Tibial nerve (tissue), 4 donors: ENCODE measurements around the gene ANKRD11. TPM values are rescaled to one million over a fixed set of nuclear protein-coding genes. Genes with fewer than 3 reads are reported as not detected.

ENCODE experiments used
- DNase-seq, 2 donors: peaks; one replicate each; pipeline ENCODE4 v3.0.0-alpha.2; 2019; ENCODE audit warnings: low spot score in 2 of 2
- H3K27ac ChIP-seq, 4 donors: fragments of 200-600 bp; sonication (generic) in 3 of 4; one replicate each; pipeline ENCODE4 v1.5.1; 2017 to 2019; ENCODE audit warnings: mild to moderate bottlenecking in 1 of 4
- H3K27me3 ChIP-seq, 2 donors: fragments of 200-600 bp; sonication (generic) in 1 of 2; one replicate each; pipeline versions ENCODE4 v1.5.1 to v1.6.0; 2017 to 2019
- H3K36me3 ChIP-seq, 3 donors: fragments of 200-600 bp; sonication (generic); one replicate each; pipeline ENCODE4 v1.5.1; 2018 to 2019
- H3K4me1 ChIP-seq, 4 donors: fragments of 200-600 bp; sonication (generic) in 3 of 4; one replicate each; pipeline ENCODE4 v1.5.1; 2017 to 2019
- H3K4me3 ChIP-seq, 4 donors: fragments of 200-600 bp; sonication (generic) in 3 of 4; one replicate each; pipeline ENCODE4 v1.5.1; 2017 to 2019; ENCODE audit warnings: mild to moderate bottlenecking in 1 of 4, moderate library complexity in 1 of 4
- H3K9me3 ChIP-seq, 4 donors: fragments of 200-600 bp; sonication (generic) in 3 of 4; one replicate each; pipeline ENCODE4 v1.5.1; 2017 to 2019
- EP300 ChIP-seq, 2 donors: sonication (generic); formaldehyde crosslinking; IDR thresholded peaks; one replicate each; pipeline ENCODE4 v1.6.1; 2017; ENCODE audit warnings: antibody characterized with exemption in 2 of 2, mild to moderate bottlenecking in 1 of 2
- POLR2A ChIP-seq, 2 donors: fragments of 450-650 bp; IDR thresholded peaks; one replicate each; pipeline ENCODE4 v1.6.1; 2017; ENCODE audit warnings: antibody characterized with exemption in 2 of 2, mild to moderate bottlenecking in 2 of 2, moderate library complexity in 2 of 2
- WGBS, 2 donors: methylation state at CpG; one replicate each; pipeline ENCODE4 v1.1.5; 2018; 5-methylcytosine and 5-hydroxymethylcytosine counted together
- total RNA-seq, 4 donors: library from RNA; depleted of rRNA; stranded (reverse); fragments of >200 nt; gene quantifications; one replicate each; pipeline ENCODE4 v1.1.0, GENCODE V29; 2016
- TF ChIP-seq, protein P1 (sequence below), 5 experiments: fragments of 200-600 bp in 3 of 5; fragments of 450-650 bp in 2 of 5; sonication (generic) in 3 of 5; IDR thresholded peaks; one replicate each; pipeline ENCODE4 v1.5.1; 2016 to 2019; ENCODE audit warnings: antibody characterized with exemption in 5 of 5, mild to moderate bottlenecking in 3 of 5, moderate library complexity in 2 of 5

ANKRD11 gene
- total RNA-seq, 4 donors from 2014 or later: 104 to 177 (median 112) TPM

DNA sequence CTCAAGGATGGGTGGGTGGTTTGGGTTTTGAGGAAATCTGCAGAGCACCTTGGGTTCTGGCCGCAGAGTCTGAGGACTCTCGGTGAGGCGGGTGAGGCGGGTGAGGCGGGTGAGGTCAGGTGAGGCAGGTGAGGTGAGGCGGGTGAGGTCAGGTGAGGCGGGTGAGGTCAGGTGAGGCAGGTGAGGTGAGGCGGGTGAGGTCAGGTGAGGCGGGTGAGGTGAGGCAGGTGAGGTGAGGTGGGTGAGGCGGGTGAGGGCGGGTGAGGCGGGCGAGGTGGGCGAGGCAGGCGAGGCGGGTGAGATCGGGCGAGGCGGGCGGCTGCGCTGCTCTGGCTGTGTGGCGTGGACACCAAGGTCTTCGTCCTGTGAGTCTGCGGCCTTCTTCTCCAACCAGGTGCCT is 46.0 kb upstream of the ANKRD11 start:
- no peak for DNase-seq
- Histone ChIP-seq H3K36me3 (peaks cover 2 to 83% (median 7%) of the 10 kb centered on the region in 3 donors), H3K27me3 (no peaks in the 10 kb centered on the region), H3K4me3 (no peak overlapping the region), H3K27ac (peak overlapping the region in 2 of 4 donors; percentile 53 to 73), H3K4me1 (peaks cover 0 to 19% (median 8%) of the 10 kb centered on the region in 4 donors), H3K9me3 (no peaks in the 10 kb centered on the region)
- WGBS, 2 donors: 92% methylated on average over 24 of the region's 24 CpGs
- TF ChIP-seq, protein P1, sequence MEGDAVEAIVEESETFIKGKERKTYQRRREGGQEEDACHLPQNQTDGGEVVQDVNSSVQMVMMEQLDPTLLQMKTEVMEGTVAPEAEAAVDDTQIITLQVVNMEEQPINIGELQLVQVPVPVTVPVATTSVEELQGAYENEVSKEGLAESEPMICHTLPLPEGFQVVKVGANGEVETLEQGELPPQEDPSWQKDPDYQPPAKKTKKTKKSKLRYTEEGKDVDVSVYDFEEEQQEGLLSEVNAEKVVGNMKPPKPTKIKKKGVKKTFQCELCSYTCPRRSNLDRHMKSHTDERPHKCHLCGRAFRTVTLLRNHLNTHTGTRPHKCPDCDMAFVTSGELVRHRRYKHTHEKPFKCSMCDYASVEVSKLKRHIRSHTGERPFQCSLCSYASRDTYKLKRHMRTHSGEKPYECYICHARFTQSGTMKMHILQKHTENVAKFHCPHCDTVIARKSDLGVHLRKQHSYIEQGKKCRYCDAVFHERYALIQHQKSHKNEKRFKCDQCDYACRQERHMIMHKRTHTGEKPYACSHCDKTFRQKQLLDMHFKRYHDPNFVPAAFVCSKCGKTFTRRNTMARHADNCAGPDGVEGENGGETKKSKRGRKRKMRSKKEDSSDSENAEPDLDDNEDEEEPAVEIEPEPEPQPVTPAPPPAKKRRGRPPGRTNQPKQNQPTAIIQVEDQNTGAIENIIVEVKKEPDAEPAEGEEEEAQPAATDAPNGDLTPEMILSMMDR (IDR thresholded peaks at IDR 0.05): no peak
- no peak for TF ChIP-seq EP300 (IDR thresholded peaks at IDR 0.05)
- no peak for TF ChIP-seq POLR2A (IDR thresholded peaks at IDR 0.05)

DNA sequence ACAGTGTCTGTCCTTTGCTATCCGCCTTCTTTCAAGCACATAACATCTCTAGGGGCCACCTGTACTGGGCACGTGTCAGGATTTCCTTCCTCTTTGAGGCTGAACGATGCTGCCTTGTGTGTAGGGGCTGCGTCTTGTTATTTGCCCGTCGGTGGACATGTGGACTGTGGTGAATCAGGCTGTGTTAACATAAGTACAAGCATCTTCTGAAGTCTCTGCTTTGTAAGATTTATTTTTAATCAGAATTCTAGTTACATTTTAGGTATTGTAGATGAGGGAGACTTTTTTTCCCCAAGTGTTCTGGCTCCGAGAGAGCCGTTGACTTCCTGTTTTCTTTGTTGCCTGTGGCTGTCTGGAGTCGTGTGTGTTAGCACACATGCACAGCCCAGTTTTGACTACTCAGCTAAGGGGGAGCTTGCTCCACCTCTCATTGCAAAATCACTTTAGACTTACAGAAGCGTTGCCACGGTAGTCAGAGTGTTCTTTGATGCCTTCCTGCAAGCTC is 43.9 kb upstream of the ANKRD11 start:
- H3K9me3 ChIP-seq: no peaks in the 10 kb centered on the region
- peaks cover 6 to 86% (median 20%) of the 10 kb centered on the region in 3 donors for H3K36me3 ChIP-seq
- no peaks in the 10 kb centered on the region for H3K27me3 ChIP-seq
- DNase-seq: peak in 1 of 2 donors; percentile 30
- peaks cover 0 to 19% (median 8%) of the 10 kb centered on the region in 4 donors for H3K4me1 ChIP-seq
- no peak overlapping the region for H3K4me3 ChIP-seq
- WGBS, 2 donors: 60 to 64% methylated on average over 11 of the region's 11 CpGs
- H3K27ac ChIP-seq: peak overlapping the region in 2 of 4 donors; percentile 13 to 51
- TF ChIP-seq, protein P1 (IDR thresholded peaks at IDR 0.05): no peak
- TF ChIP-seq EP300 (IDR thresholded peaks at IDR 0.05) (peak in 1 of 2 donors; percentile 44), POLR2A (IDR thresholded peaks at IDR 0.05) (no peak)

DNA sequence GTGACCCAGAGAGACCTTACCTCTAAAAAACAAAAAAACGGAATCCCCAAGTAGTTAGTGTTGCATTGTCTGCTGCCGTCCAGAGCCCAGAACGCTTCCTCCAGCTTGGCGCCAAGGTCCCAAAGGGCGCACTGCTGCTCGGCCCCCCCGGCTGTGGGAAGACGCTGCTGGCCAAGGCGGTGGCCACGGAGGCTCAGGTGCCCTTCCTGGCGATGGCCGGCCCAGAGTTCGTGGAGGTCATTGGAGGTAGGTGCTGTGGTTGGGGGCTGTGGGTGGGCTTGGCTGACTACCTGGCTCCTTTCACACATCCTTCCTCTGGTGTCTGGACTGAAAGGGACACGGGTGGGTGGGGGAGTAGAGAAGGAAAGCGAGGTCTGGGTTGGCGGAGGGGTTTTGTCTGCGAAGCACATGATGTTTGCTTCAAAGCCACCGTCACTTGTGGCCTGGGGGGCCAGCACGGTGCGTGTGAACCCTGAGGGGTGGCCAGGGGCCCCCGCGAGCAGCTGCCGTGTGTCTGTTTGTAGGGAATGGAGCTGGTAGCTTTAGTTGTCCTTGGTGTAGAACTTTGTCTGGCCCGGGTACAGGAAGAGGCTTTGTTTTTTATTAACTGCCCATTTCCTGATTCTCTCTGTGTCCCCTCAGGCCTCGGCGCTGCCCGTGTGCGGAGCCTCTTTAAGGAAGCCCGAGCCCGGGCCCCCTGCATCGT is 41.6 kb upstream of the ANKRD11 start:
- WGBS, 2 donors: 86 to 87% methylated on average over 31 of the region's 31 CpGs
- Histone ChIP-seq H3K9me3 (no peaks in the 10 kb centered on the region), H3K4me1 (peaks cover 0 to 10% (median 4%) of the 10 kb centered on the region in 4 donors), H3K27me3 (no peaks in the 10 kb centered on the region), H3K27ac (no peak overlapping the region), H3K4me3 (no peak overlapping the region), H3K36me3 (peaks cover 6 to 93% (median 25%) of the 10 kb centered on the region in 3 donors)
- no peak for TF ChIP-seq EP300 (IDR thresholded peaks at IDR 0.05)
- TF ChIP-seq POLR2A (IDR thresholded peaks at IDR 0.05): no peak
- TF ChIP-seq, protein P1 (IDR thresholded peaks at IDR 0.05): no peak
- no peak for DNase-seq

DNA sequence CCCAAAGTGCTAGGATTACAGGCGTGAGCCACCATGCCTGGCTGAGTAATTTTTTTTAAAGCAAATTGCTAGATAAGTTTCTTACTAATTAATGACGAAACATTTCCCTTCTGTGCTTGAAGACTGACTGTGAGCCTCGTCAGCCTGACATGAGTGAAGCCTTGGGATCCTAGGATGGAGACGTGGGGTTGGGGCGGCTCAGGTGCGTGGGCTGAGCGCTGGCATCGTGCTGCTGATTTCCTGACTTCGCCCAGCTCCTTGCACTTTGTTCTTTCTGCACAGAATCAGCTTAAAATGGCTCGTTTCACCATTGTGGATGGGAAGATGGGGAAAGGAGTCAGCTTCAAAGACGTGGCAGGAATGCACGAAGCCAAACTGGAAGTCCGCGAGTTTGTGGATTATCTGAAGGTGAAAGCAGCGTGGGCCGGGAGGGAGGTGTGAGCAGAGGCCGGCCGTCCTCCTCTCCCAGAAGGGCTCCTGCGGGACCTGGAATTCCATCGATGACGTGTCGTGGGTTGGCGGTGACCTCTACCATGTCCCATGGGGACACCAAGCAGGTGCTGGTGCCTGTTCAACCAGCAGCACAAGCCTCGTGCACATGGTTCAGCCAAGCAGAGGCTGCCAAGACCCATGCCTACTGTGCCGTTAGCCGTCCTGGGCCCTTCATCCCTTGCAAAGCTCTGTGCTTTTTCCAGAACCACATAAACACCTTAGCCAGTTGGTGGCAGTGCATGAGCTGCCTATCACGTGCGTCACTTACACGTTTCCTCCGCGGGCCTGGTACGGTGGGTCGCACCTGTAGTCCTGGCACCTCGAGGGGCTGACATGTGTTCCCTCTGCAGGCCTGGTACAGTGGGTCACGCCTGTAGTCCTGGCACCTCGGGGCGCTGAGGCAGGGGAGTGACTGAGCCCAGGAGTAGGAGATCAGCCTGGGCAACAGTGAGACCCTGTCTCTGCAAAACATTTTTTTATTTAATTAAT is 40.3 kb upstream of the ANKRD11 start:
- Histone ChIP-seq H3K27ac (no peak overlapping the region), H3K36me3 (peaks cover 10 to 100% (median 28%) of the 10 kb centered on the region in 3 donors), H3K4me1 (peaks cover 0 to 8% (median 2%) of the 10 kb centered on the region in 4 donors), H3K27me3 (no peaks in the 10 kb centered on the region), H3K9me3 (no peaks in the 10 kb centered on the region), H3K4me3 (no peak overlapping the region)
- DNase-seq: no peak
- TF ChIP-seq POLR2A (IDR thresholded peaks at IDR 0.05): no peak
- TF ChIP-seq, protein P1 (IDR thresholded peaks at IDR 0.05): no peak
- TF ChIP-seq EP300 (IDR thresholded peaks at IDR 0.05): no peak
- WGBS, 2 donors: 91% methylated on average over 32 to 37 of the region's 37 CpGs
